Endothelial cell (in vitro differentiated cells): ENCODE measurements around the gene IL17RA. TPM values are rescaled to one million over a fixed set of nuclear protein-coding genes. Genes with fewer than 3 reads are reported as not detected.

Experiments
- DNase-seq: peaks from one replicate; pipeline ENCODE4 v3.0.0; 2021; ENCODE audit warnings: low spot score
- H3K27ac Mint-ChIP-seq: one replicate; pipeline ENCODE4 v1.8.0; 2021; ENCODE audit warnings: mixed read lengths, inconsistent platforms; ENCODE audit not compliant: unreplicated experiment
- H3K27me3 Mint-ChIP-seq: one replicate; pipeline ENCODE4 v1.8.0; 2021; ENCODE audit warnings: mild to moderate bottlenecking, moderate library complexity, mixed read lengths, inconsistent platforms; ENCODE audit not compliant: unreplicated experiment
- H3K36me3 Mint-ChIP-seq: one replicate; pipeline ENCODE4 v1.8.0; 2021; ENCODE audit warnings: mild to moderate bottlenecking, low read depth, mixed read lengths, inconsistent platforms; ENCODE audit not compliant: unreplicated experiment
- H3K4me1 Mint-ChIP-seq: one replicate; pipeline ENCODE4 v1.8.0; 2021; ENCODE audit warnings: mild to moderate bottlenecking, mixed read lengths, inconsistent platforms; ENCODE audit not compliant: unreplicated experiment
- H3K4me3 Mint-ChIP-seq: one replicate; pipeline ENCODE4 v1.8.0; 2021; ENCODE audit warnings: mild to moderate bottlenecking, mixed read lengths, inconsistent platforms; ENCODE audit not compliant: unreplicated experiment
- H3K9me3 Mint-ChIP-seq: one replicate; pipeline ENCODE4 v1.8.0; 2021; ENCODE audit warnings: mixed read lengths, inconsistent platforms; ENCODE audit not compliant: unreplicated experiment
- CTCF ChIP-seq: fragments of 200-600 bp; sonication (generic); IDR thresholded peaks from one replicate; pipeline ENCODE4 v1.5.0; 2021; ENCODE audit warnings: antibody characterized with exemption; ENCODE audit not compliant: unreplicated experiment
- total RNA-seq: library from RNA; stranded (reverse); fragmentation: NEBNext Ultra II Directional; extraction: Animal tissue kit (Norgen Biotek cat#: 25700); gene quantifications from one replicate; pipeline ENCODE4 v1.2.1, GENCODE V29; 2021; ENCODE audit not compliant: unreplicated experiment

The IL17RA gene
- total RNA-seq, 1 donor from 2014 or later: 63.7 TPM

- peaks cover 1% of the 10 kb centered on the region for H3K27me3 Mint-ChIP-seq
- no peaks in the 10 kb centered on the region for H3K9me3 Mint-ChIP-seq
- peaks cover 49% of the 10 kb centered on the region for H3K36me3 Mint-ChIP-seq
Observed at GRCh38 chr22:17138513-17138912, 53.7 kb downstream of the IL17RA start.

GRCh38 chr22:17140022-17140421 lies 55.2 kb downstream of the IL17RA start:
- H3K9me3 Mint-ChIP-seq: no peaks in the 10 kb centered on the region

More at GRCh38 chr22:17138513-17138912, 53.7 kb downstream of the IL17RA start:
- no peak overlapping the region for H3K27ac Mint-ChIP-seq
- no peak for DNase-seq
- peaks cover 24% of the 10 kb centered on the region for H3K4me1 Mint-ChIP-seq
- no peak for TF ChIP-seq CTCF
- H3K4me3 Mint-ChIP-seq: no peak overlapping the region

GRCh38 chr22:17140826-17141766 lies 56.3 kb downstream of the IL17RA start:
- DNase-seq: no peak
- Mint-ChIP-seq H3K27me3 (peaks cover 2% of the 10 kb centered on the region), H3K4me3 (no peak overlapping the region), H3K4me1 (peaks cover 29% of the 10 kb centered on the region), H3K9me3 (no peaks in the 10 kb centered on the region), H3K36me3 (peaks cover 40% of the 10 kb centered on the region), H3K27ac (peak overlapping the region; percentile 46)
- no peak for TF ChIP-seq CTCF

More at GRCh38 chr22:17140022-17140421, 55.2 kb downstream of the IL17RA start:
- H3K4me1 Mint-ChIP-seq: peaks cover 24% of the 10 kb centered on the region
- peak overlapping the region; percentile 46 for H3K27ac Mint-ChIP-seq
- H3K4me3 Mint-ChIP-seq: no peak overlapping the region
- TF ChIP-seq CTCF: no peak
- DNase-seq: no peak
- H3K27me3 Mint-ChIP-seq: peaks cover under 1% of the 10 kb centered on the region
- peaks cover 43% of the 10 kb centered on the region for H3K36me3 Mint-ChIP-seq

- no peak for DNase-seq
- peaks cover 5% of the 10 kb centered on the region for H3K27me3 Mint-ChIP-seq
- H3K4me1 Mint-ChIP-seq: peaks cover 26% of the 10 kb centered on the region
- H3K36me3 Mint-ChIP-seq: peaks cover 42% of the 10 kb centered on the region
- peak overlapping the region; percentile 82 for H3K4me3 Mint-ChIP-seq
- no peak for TF ChIP-seq CTCF
- H3K9me3 Mint-ChIP-seq: no peaks in the 10 kb centered on the region
- H3K27ac Mint-ChIP-seq: no peak overlapping the region
Observed at GRCh38 chr22:17143101-17143500, 58.3 kb downstream of the IL17RA start.

- peaks cover 24% of the 10 kb centered on the region for H3K4me1 Mint-ChIP-seq
- H3K9me3 Mint-ChIP-seq: no peaks in the 10 kb centered on the region
- H3K36me3 Mint-ChIP-seq: peaks cover 36% of the 10 kb centered on the region
- DNase-seq: no peak
- peaks cover 7% of the 10 kb centered on the region for H3K27me3 Mint-ChIP-seq
- TF ChIP-seq CTCF: no peak
- no peak overlapping the region for H3K27ac Mint-ChIP-seq
- no peak overlapping the region for H3K4me3 Mint-ChIP-seq
Observed at GRCh38 chr22:17143826-17144225, 59.0 kb downstream of the IL17RA start.
